Measurements from ENCODE around the gene TAF11L13. TPM values are rescaled to one million over a fixed set of nuclear protein-coding genes. Genes with fewer than 3 reads are reported as not detected.
"Not testable (repeated sequence)": the region's sequence is repeated elsewhere in the genome, so short reads cannot be mapped to it uniquely, and the experiment has no call there.

Gene TAF11L13
- not detected in 2 replicates for total RNA-seq (2013; cell fraction: nucleolus; rRNA removed)
- not detected in 2 replicates for total RNA-seq (2014; rRNA removed)
- not detected in 2 replicates for total RNA-seq (2014; rRNA removed; fragmentation: Illumina TruSeq; extraction: Trizol)
- not detected in 2 replicates for total RNA-seq (2021)
- polyA plus RNA-seq (2011; ENCODE audit: low read depth), result not detected
- polyA plus RNA-seq (2011; rRNA removed), result not detected in 2 replicates
- polyA plus RNA-seq (2011; cell fraction: cytosol; rRNA removed), result not detected in 2 replicates
- not detected in 2 replicates for polyA plus RNA-seq (2011; cell fraction: nucleus; rRNA removed)
- not detected in 2 replicates for polyA plus RNA-seq (2012)
- not detected in 2 replicates for polyA plus RNA-seq (2014; fragmentation: Illumina TruSeq; extraction: Trizol)
- not detected for polyA plus RNA-seq (2014; fragmentation: Nextera tagmentation; extraction: Ambion mirVana)
- polyA plus RNA-seq (2014; rRNA removed), result not detected in 2 replicates
- not detected for polyA plus RNA-seq (2016; fragmentation: Nextera tagmentation; extraction: Ambion mirVana)
- not detected in 2 replicates for polyA minus RNA-seq (2011; rRNA and poly(A)+ RNA removed)
- not detected in 2 replicates for polyA minus RNA-seq (2011; cell fraction: cytosol; rRNA and poly(A)+ RNA removed)
- not detected in 2 replicates for polyA minus RNA-seq (2011; cell fraction: nucleus; rRNA and poly(A)+ RNA removed)
- Bru-seq, nascent RNA, result not detected
- BruChase-seq, experiment 1, labeled RNA remaining after a 6-hour chase, result not detected
- not detected for BruChase-seq, experiment 2, labeled RNA remaining after a 2-hour chase
- long read RNA-seq, experiment 1, result 0 reads
- long read RNA-seq, experiment 2, result 0 reads

GRCh38 chr5:17631788-17632187 lies at the start of gene TAF11L13:
TAF11L13 (plus strand) TSS chr5:17632088.
- H3K9me3 ChIP-seq (replicated peaks; ENCODE audit: control insufficient read depth, insufficient read depth, low read length); BruUV-seq (replicated peaks); intact Hi-C loops (cut with micrococcal nuclease; ENCODE audit: unreplicated experiment); H3K4me1 ChIP-seq (ENCODE audit: control insufficient read depth, insufficient read depth, low read length); H3K4me3 ChIP-seq; H3K36me3 ChIP-seq (ENCODE audit: control insufficient read depth in 2 of 2, insufficient read depth in 2 of 2, low read length in 1 of 2); H3K27ac ChIP-seq (ENCODE audit: control insufficient read depth, insufficient read depth); ATAC-seq; H3K9ac ChIP-seq (ENCODE audit: control insufficient read depth, insufficient read depth, low read length); H3K27me3 ChIP-seq (replicated peaks in 1 of 2; ENCODE audit: control insufficient read depth in 2 of 2, insufficient read depth in 2 of 2, low read length in 1 of 2); SMC1A ChIA-PET (ENCODE audit: uncharacterized antibody, unreplicated experiment); RAD21 ChIA-PET (ENCODE audit: unreplicated experiment); in situ Hi-C loops (cut with MboI); CTCF ChIA-PET; H3K79me2 ChIP-seq (ENCODE audit: control insufficient read depth, insufficient read depth, low read length); FAIRE-seq; POLR2A ChIA-PET; DNase-seq (ENCODE audit: low read depth, low spot score); H4K20me1 ChIP-seq (ENCODE audit: control insufficient read depth, insufficient read depth); H2AFZ ChIP-seq (ENCODE audit: control insufficient read depth, low read depth, low read length); H3K4me2 ChIP-seq (ENCODE audit: control insufficient read depth, insufficient read depth): not testable (repeated sequence)
- 28% methylated on average over 4 of the region's 12 CpGs for WGBS (ENCODE audit: insufficient coverage, insufficient replicate concordance, low lambda C conversion rate, missing lambda C conversion rate)

- CTCF ChIA-PET; in situ Hi-C loops (cut with MboI); H3K9ac ChIP-seq (ENCODE audit: control insufficient read depth, insufficient read depth, low read length); H3K4me2 ChIP-seq (ENCODE audit: control insufficient read depth, insufficient read depth); POLR2A ChIA-PET; BruUV-seq (replicated peaks); H3K9me3 ChIP-seq (replicated peaks; ENCODE audit: control insufficient read depth, insufficient read depth, low read length); DNase-seq (ENCODE audit: low read depth, low spot score); H3K27me3 ChIP-seq (replicated peaks in 1 of 2; ENCODE audit: control insufficient read depth in 2 of 2, insufficient read depth in 2 of 2, low read length in 1 of 2); RAD21 ChIA-PET (ENCODE audit: unreplicated experiment); H4K20me1 ChIP-seq (ENCODE audit: control insufficient read depth, insufficient read depth); H3K4me3 ChIP-seq; H2AFZ ChIP-seq (ENCODE audit: control insufficient read depth, low read depth, low read length); H3K27ac ChIP-seq (ENCODE audit: control insufficient read depth, insufficient read depth); ATAC-seq; H3K4me1 ChIP-seq (ENCODE audit: control insufficient read depth, insufficient read depth, low read length); intact Hi-C loops (cut with micrococcal nuclease; ENCODE audit: unreplicated experiment); SMC1A ChIA-PET (ENCODE audit: uncharacterized antibody, unreplicated experiment); H3K36me3 ChIP-seq (ENCODE audit: control insufficient read depth in 2 of 2, insufficient read depth in 2 of 2, low read length in 1 of 2); H3K79me2 ChIP-seq (ENCODE audit: control insufficient read depth, insufficient read depth, low read length); FAIRE-seq: not testable (repeated sequence)
- whole genome bisulfite sequencing (ENCODE audit: insufficient coverage, insufficient replicate concordance, low lambda C conversion rate, missing lambda C conversion rate), result no CpG with 5 or more reads among the region's 16 CpGs
These were observed 46.2 kb upstream of the TAF11L13 start, which contains the start of gene TAF11L7 for GRCh38 chr5:17585658-17586057. TAF11L7 (minus strand) TSS chr5:17585758.

DNA sequence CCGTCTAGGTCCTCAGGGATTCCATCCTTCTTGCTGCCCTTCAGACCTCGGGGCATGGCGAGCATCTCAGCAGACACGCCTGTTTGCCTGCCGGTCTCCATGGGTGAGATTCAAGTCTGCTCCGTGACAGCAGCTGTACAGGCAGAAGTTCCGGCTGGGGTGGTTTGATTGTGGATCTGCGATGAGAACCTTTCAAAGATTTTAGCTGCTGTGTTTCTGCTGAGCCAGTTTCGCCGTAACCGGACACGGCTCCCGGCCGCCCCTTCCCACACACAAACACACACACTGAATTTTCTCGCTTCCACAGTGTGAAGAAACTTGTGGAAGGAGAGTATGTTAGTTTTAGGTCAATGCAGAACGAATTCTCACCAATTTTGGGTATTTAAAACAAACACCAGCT lies 41.0 kb upstream of the TAF11L13 start, which contains the start of gene TAF11L8:
TAF11L8 (minus strand) TSS at position 101 of the 400 bp plus-strand sequence.
- SMC1A ChIA-PET (ENCODE audit: uncharacterized antibody, unreplicated experiment); H3K36me3 ChIP-seq (ENCODE audit: control insufficient read depth in 2 of 2, insufficient read depth in 2 of 2, low read length in 1 of 2); H3K4me1 ChIP-seq (ENCODE audit: control insufficient read depth, insufficient read depth, low read length); H3K79me2 ChIP-seq (ENCODE audit: control insufficient read depth, insufficient read depth, low read length); BruUV-seq (replicated peaks); H3K4me3 ChIP-seq; H3K27ac ChIP-seq (ENCODE audit: control insufficient read depth, insufficient read depth); DNase-seq (ENCODE audit: low read depth, low spot score); FAIRE-seq; H3K9ac ChIP-seq (ENCODE audit: control insufficient read depth, insufficient read depth, low read length); in situ Hi-C loops (cut with MboI); POLR2A ChIA-PET; H3K9me3 ChIP-seq (replicated peaks; ENCODE audit: control insufficient read depth, insufficient read depth, low read length); intact Hi-C loops (cut with micrococcal nuclease; ENCODE audit: unreplicated experiment); CTCF ChIA-PET; RAD21 ChIA-PET (ENCODE audit: unreplicated experiment); H3K27me3 ChIP-seq (replicated peaks in 1 of 2; ENCODE audit: control insufficient read depth in 2 of 2, insufficient read depth in 2 of 2, low read length in 1 of 2); H2AFZ ChIP-seq (ENCODE audit: control insufficient read depth, low read depth, low read length); H4K20me1 ChIP-seq (ENCODE audit: control insufficient read depth, insufficient read depth); ATAC-seq; H3K4me2 ChIP-seq (ENCODE audit: control insufficient read depth, insufficient read depth): not testable (repeated sequence)
- no CpG with 5 or more reads among the region's 16 CpGs for WGBS (ENCODE audit: insufficient coverage, insufficient replicate concordance, low lambda C conversion rate, missing lambda C conversion rate)

- WGBS (ENCODE audit: insufficient coverage, insufficient replicate concordance, low lambda C conversion rate, missing lambda C conversion rate), result no CpG with 5 or more reads among the region's 15 CpGs
- POLR2A ChIA-PET; ATAC-seq; in situ Hi-C loops (cut with MboI); intact Hi-C loops (cut with micrococcal nuclease; ENCODE audit: unreplicated experiment); H3K9ac ChIP-seq (ENCODE audit: control insufficient read depth, insufficient read depth, low read length); H2AFZ ChIP-seq (ENCODE audit: control insufficient read depth, low read depth, low read length); CTCF ChIA-PET; H3K36me3 ChIP-seq (ENCODE audit: control insufficient read depth in 2 of 2, insufficient read depth in 2 of 2, low read length in 1 of 2); H3K4me1 ChIP-seq (ENCODE audit: control insufficient read depth, insufficient read depth, low read length); H3K4me3 ChIP-seq; H4K20me1 ChIP-seq (ENCODE audit: control insufficient read depth, insufficient read depth); H3K79me2 ChIP-seq (ENCODE audit: control insufficient read depth, insufficient read depth, low read length); BruUV-seq (replicated peaks); H3K27me3 ChIP-seq (replicated peaks in 1 of 2; ENCODE audit: control insufficient read depth in 2 of 2, insufficient read depth in 2 of 2, low read length in 1 of 2); FAIRE-seq; RAD21 ChIA-PET (ENCODE audit: unreplicated experiment); H3K9me3 ChIP-seq (replicated peaks; ENCODE audit: control insufficient read depth, insufficient read depth, low read length); SMC1A ChIA-PET (ENCODE audit: uncharacterized antibody, unreplicated experiment); H3K4me2 ChIP-seq (ENCODE audit: control insufficient read depth, insufficient read depth); H3K27ac ChIP-seq (ENCODE audit: control insufficient read depth, insufficient read depth); DNase-seq (ENCODE audit: low read depth, low spot score): not testable (repeated sequence)
These were observed 37.6 kb upstream of the TAF11L13 start, which contains the start of gene TAF11L9 for GRCh38 chr5:17594255-17594654. TAF11L9 (minus strand) TSS chr5:17594394.
